Prostate gland (tissue), 2 donors: ENCODE data around the gene FKBP2. TPM values are rescaled to one million over a fixed set of nuclear protein-coding genes. Genes with fewer than 3 reads are reported as not detected.

ENCODE experiments used
- DNase-seq: peaks from one replicate; pipeline ENCODE4 v3.0.0-alpha.2; 2019; ENCODE audit warnings: low spot score
- H3K27ac ChIP-seq, 2 donors: fragments of 200-600 bp; sonication (generic); 2 replicates each; pipeline ENCODE4 v1.5.1; 2017 to 2019
- H3K27me3 ChIP-seq: fragments of 200-600 bp; sonication (generic); replicated peaks from 2 replicates; pipeline ENCODE4 v1.5.1; 2019; ENCODE audit not compliant: insufficient read depth
- H3K36me3 ChIP-seq, 2 donors: fragments of 200-600 bp; sonication (generic); 1 replicate in 1 of 2; 2 replicates in 1 of 2; pipeline versions ENCODE4 v1.5.1 to v1.8.1; 2017 to 2019
- H3K4me1 ChIP-seq: fragments of 200-600 bp; sonication (generic); replicated peaks from 2 replicates; pipeline ENCODE4 v1.5.1; 2019
- H3K4me3 ChIP-seq, 2 donors: fragments of 200-600 bp; sonication (generic); 2 replicates each; pipeline ENCODE4 v1.5.1; 2017 to 2019
- H3K9me3 ChIP-seq: fragments of 200-600 bp; sonication (generic); 2 replicates; pipeline ENCODE4 v1.5.1; 2017
- CTCF ChIP-seq, 4 experiments: fragments of 200-600 bp in 2 of 4; fragments of 450-650 bp in 2 of 4; sonication (generic) in 2 of 4; IDR thresholded peaks; 1 replicate in 3 of 4; 2 replicates in 1 of 4; pipeline ENCODE4 v1.5.1; 2016 to 2019; ENCODE audit warnings: antibody characterized with exemption in 4 of 4, mild to moderate bottlenecking in 2 of 4, moderate library complexity in 2 of 4
- POLR2A ChIP-seq: fragments of 450-650 bp; IDR thresholded peaks from one replicate; pipeline ENCODE4 v1.6.1; 2016; ENCODE audit warnings: antibody characterized with exemption, mild to moderate bottlenecking
- POLR2AphosphoS5 ChIP-seq: sonication (generic); formaldehyde crosslinking; IDR thresholded peaks from one replicate; pipeline ENCODE4 v1.6.1; 2017; ENCODE audit warnings: antibody characterized with exemption
- WGBS: methylation state at CpG from one replicate; pipeline ENCODE4 v1.1.5; 2018; 5-methylcytosine and 5-hydroxymethylcytosine counted together
- intact Hi-C: fragments of 100-400 bp; cut with DNase I; formaldehyde crosslinking; loops from one replicate; pipeline ENCODE4 v1.14.2; 2022
- total RNA-seq, 2 donors: library from RNA; depleted of rRNA; stranded (reverse); fragments of >200 nt; gene quantifications; one replicate each; pipeline ENCODE4 v1.1.0, GENCODE V29; 2016

FKBP2 gene
- total RNA-seq, 2 donors from 2014 or later, result 138 to 164 TPM

GRCh38 chr11:64239662-64240434, 1.0 kb upstream of the FKBP2 start:
- H3K4me1 ChIP-seq, result peaks cover 18% of the 10 kb centered on the region
- no peak for DNase-seq
- H3K36me3 ChIP-seq, result no peaks in the 10 kb centered on the region
- 86% methylated on average over 11 of the region's 11 CpGs for WGBS
- H3K4me3 ChIP-seq, result peak overlapping the region; percentile 71 to 91
- H3K27ac ChIP-seq, result peak overlapping the region; percentile 95 to 96
- TF ChIP-seq POLR2A, result no peak
- no peak for TF ChIP-seq POLR2AphosphoS5
- no peak for TF ChIP-seq CTCF (IDR thresholded peaks at IDR 0.05)
- no peaks in the 10 kb centered on the region for H3K27me3 ChIP-seq
- intact Hi-C loops, result no loop called here
- no peaks in the 10 kb centered on the region for H3K9me3 ChIP-seq

- DNase-seq, result peak; percentile 99
- peak overlapping the region; percentile 95 to 96 for H3K27ac ChIP-seq
- H3K4me3 ChIP-seq, result peak overlapping the region; percentile 71 to 91
- peaks cover 29% of the 10 kb centered on the region for H3K4me1 ChIP-seq
- intact Hi-C loops, result no loop called here
- no peak for TF ChIP-seq CTCF (IDR thresholded peaks at IDR 0.05)
- no peak for TF ChIP-seq POLR2AphosphoS5
- TF ChIP-seq POLR2A, result no peak
- WGBS, result 3% methylated on average over 18 of the region's 24 CpGs
- H3K9me3 ChIP-seq, result no peaks in the 10 kb centered on the region
- H3K36me3 ChIP-seq, result no peaks in the 10 kb centered on the region
- no peaks in the 10 kb centered on the region for H3K27me3 ChIP-seq
Measured at GRCh38 chr11:64241241-64241490, 271 bp downstream of the FKBP2 start.

- intact Hi-C loops, result no loop called here
- H3K27me3 ChIP-seq, result no peaks in the 10 kb centered on the region
- H3K4me3 ChIP-seq, result peak overlapping the region; percentile 71 to 91
- peaks cover 29% of the 10 kb centered on the region for H3K4me1 ChIP-seq
- H3K9me3 ChIP-seq, result no peaks in the 10 kb centered on the region
- H3K36me3 ChIP-seq, result no peaks in the 10 kb centered on the region
- under 1% methylated on average over 52 of the region's 63 CpGs for WGBS
- DNase-seq, result no peak
- peak overlapping the region; percentile 95 to 96 for H3K27ac ChIP-seq
- TF ChIP-seq POLR2AphosphoS5 (peak; percentile 80), CTCF (IDR thresholded peaks at IDR 0.05) (peak in 1 of 4 experiments; percentile 27), POLR2A (peak; percentile 95)
Measured at GRCh38 chr11:64241491-64242374, 838 bp downstream of the FKBP2 start.

GRCh38 chr11:64243236-64243854, 2.5 kb downstream of the FKBP2 start:
- Histone ChIP-seq H3K36me3 (no peaks in the 10 kb centered on the region), H3K4me1 (peaks cover 18% of the 10 kb centered on the region), H3K27ac (peak overlapping the region in 1 of 2 donors; percentile 95), H3K27me3 (no peaks in the 10 kb centered on the region), H3K4me3 (no peak overlapping the region), H3K9me3 (no peaks in the 10 kb centered on the region)
- TF ChIP-seq CTCF (IDR thresholded peaks at IDR 0.05) (no peak), POLR2AphosphoS5 (no peak), POLR2A (no peak)
- no peak for DNase-seq
- intact Hi-C loops, result no loop called here
- 87% methylated on average over 8 of the region's 8 CpGs for WGBS
